Sigmoid colon (tissue), 7 donors: ENCODE measurements around the gene R3HCC1L. TPM values are rescaled to one million over a fixed set of nuclear protein-coding genes. Genes with fewer than 3 reads are reported as not detected.

ENCODE experiments used
- DNase-seq: peaks from one replicate; pipeline ENCODE4 v3.0.0-alpha.2; 2019
- H3K27ac ChIP-seq, 4 donors: fragments of 200-600 bp; sonication (generic); one replicate each; pipeline ENCODE4 v1.5.1; 2016 to 2019; ENCODE audit warnings: mild to moderate bottlenecking in 1 of 4
- H3K27me3 ChIP-seq, 3 donors: fragments of 200-600 bp; sonication (generic); one replicate each; pipeline ENCODE4 v1.5.1; 2019; ENCODE audit warnings: mild to moderate bottlenecking in 1 of 3
- H3K36me3 ChIP-seq, 4 donors: fragments of 200-600 bp; sonication (generic); one replicate each; pipeline ENCODE4 v1.5.1; 2016 to 2019
- H3K4me1 ChIP-seq, 4 donors: fragments of 200-600 bp; sonication (generic); one replicate each; pipeline ENCODE4 v1.5.1; 2017 to 2019
- H3K4me3 ChIP-seq, 4 donors: fragments of 200-600 bp; sonication (generic); one replicate each; pipeline ENCODE4 v1.5.1; 2017 to 2019; ENCODE audit warnings: mild to moderate bottlenecking in 2 of 4, moderate library complexity in 1 of 4
- H3K9me3 ChIP-seq, 4 donors: fragments of 200-600 bp in 3 of 4; sonication (generic) in 3 of 4; one replicate each; pipeline versions ENCODE4 v1.5.1 to v1.6.1; 2013 to 2019
- CTCF ChIP-seq, 4 experiments: fragments of 450-650 bp in 3 of 4; fragments of 200-600 bp in 1 of 4; IDR thresholded peaks; one replicate each; pipeline ENCODE4 v1.5.1; 2016 to 2019; ENCODE audit warnings: antibody characterized with exemption in 4 of 4, mild to moderate bottlenecking in 3 of 4, moderate library complexity in 2 of 4
- EP300 ChIP-seq, 4 donors: sonication (generic); formaldehyde crosslinking; IDR thresholded peaks; one replicate each; pipeline ENCODE4 v1.6.1; 2017; ENCODE audit warnings: antibody characterized with exemption in 4 of 4
- POLR2A ChIP-seq, 2 donors: fragments of 450-650 bp; IDR thresholded peaks; one replicate each; pipeline ENCODE4 v1.6.1; 2016; ENCODE audit warnings: antibody characterized with exemption in 2 of 2, mild to moderate bottlenecking in 2 of 2, moderate library complexity in 2 of 2
- POLR2AphosphoS5 ChIP-seq, 4 donors: sonication (generic); formaldehyde crosslinking; IDR thresholded peaks; one replicate each; pipeline ENCODE4 v1.6.1; 2017; ENCODE audit warnings: antibody characterized with exemption in 4 of 4
- WGBS, 2 donors: extraction: QIAGEN DNeasy Blood & Tissue Kit; methylation state at CpG; one replicate each; pipeline ENCODE4 v1.1.7; 2013; 5-methylcytosine and 5-hydroxymethylcytosine counted together
- intact Hi-C: fragments of 100-400 bp; cut with DNase I; formaldehyde crosslinking; loops from one replicate; pipeline ENCODE4 v1.15.1; 2023
- polyA plus RNA-seq, 3 donors: library from polyadenylated mRNA; stranded (reverse); fragments of 200-250 nt; gene quantifications; one replicate each; pipeline ENCODE4 v1.2.3, GENCODE V29; 2013
- total RNA-seq, 4 donors: library from RNA; depleted of rRNA; stranded (reverse); fragments of >200 nt; gene quantifications; one replicate each; pipeline ENCODE4 v1.1.0, GENCODE V29; 2016
- donor health status: healthy with polysubstance abuse.
- donor health status: Bipolar disorder and iron deficiency.
- donor health status: healthy.

R3HCC1L gene
- total and polyA plus RNA-seq, 7 donors, result 11.6 to 15.0 (median 13.9) TPM

- Histone ChIP-seq H3K4me1 (peaks cover 0 to 4% (median 0%) of the 10 kb centered on the region in 4 donors), H3K27me3 (no peaks in the 10 kb centered on the region), H3K27ac (no peak overlapping the region), H3K4me3 (no peak overlapping the region), H3K36me3 (peaks cover 0 to 9% (median 0%) of the 10 kb centered on the region in 4 donors), H3K9me3 (no peaks in the 10 kb centered on the region)
- 70 to 85% methylated on average over 1 of the region's 1 CpG for WGBS, 2 donors
- intact Hi-C loops, result no loop called here
- TF ChIP-seq EP300 (IDR thresholded peaks at IDR 0.05), result no peak
- no peak for TF ChIP-seq POLR2AphosphoS5 (IDR thresholded peaks at IDR 0.05)
- TF ChIP-seq CTCF (IDR thresholded peaks at IDR 0.05), result no peak
- no peak for TF ChIP-seq POLR2A (IDR thresholded peaks at IDR 0.05)
- DNase-seq, result no peak
These were observed 24.1 kb downstream of the R3HCC1L start for GRCh38 chr10:98158576-98158975.

DNA sequence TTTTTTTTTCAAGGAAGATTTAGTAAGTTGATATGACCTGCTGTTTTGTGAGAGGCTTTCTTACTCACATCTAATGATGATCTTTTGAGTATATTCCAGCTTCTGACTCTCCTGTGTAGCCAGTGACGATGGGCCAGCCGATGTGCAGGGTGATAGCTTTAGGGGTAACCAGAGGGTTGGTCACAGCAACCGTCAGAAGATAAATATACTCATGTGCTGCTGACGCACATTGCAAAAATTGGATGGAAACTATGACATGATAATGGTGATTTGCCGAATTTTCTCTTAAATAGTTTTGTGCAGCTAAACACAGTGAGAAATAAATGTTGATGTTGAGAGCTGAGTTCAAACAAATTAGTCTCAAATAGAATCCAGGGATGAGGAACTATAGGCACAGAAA lies 29.5 kb downstream of the R3HCC1L start:
- no peak for DNase-seq
- H3K27me3 ChIP-seq, result no peaks in the 10 kb centered on the region
- H3K27ac ChIP-seq, result no peak overlapping the region
- H3K4me3 ChIP-seq, result no peak overlapping the region
- intact Hi-C loops, result no loop called here
- H3K36me3 ChIP-seq, result peaks cover 0 to 42% (median 2%) of the 10 kb centered on the region in 4 donors
- 93% methylated on average over 5 of the region's 5 CpGs for WGBS, 2 donors
- no peak for TF ChIP-seq EP300 (IDR thresholded peaks at IDR 0.05)
- TF ChIP-seq POLR2AphosphoS5 (IDR thresholded peaks at IDR 0.05), result no peak
- TF ChIP-seq CTCF (IDR thresholded peaks at IDR 0.05), result no peak
- no peak for TF ChIP-seq POLR2A (IDR thresholded peaks at IDR 0.05)
- H3K4me1 ChIP-seq, result peaks cover 0 to 4% (median 0%) of the 10 kb centered on the region in 4 donors
- H3K9me3 ChIP-seq, result no peaks in the 10 kb centered on the region

- H3K4me3 ChIP-seq, result no peak overlapping the region
- TF ChIP-seq POLR2AphosphoS5 (IDR thresholded peaks at IDR 0.05) (no peak), CTCF (IDR thresholded peaks at IDR 0.05) (no peak), POLR2A (IDR thresholded peaks at IDR 0.05) (no peak), EP300 (IDR thresholded peaks at IDR 0.05) (no peak)
- no peak overlapping the region for H3K27ac ChIP-seq
- no peaks in the 10 kb centered on the region for H3K27me3 ChIP-seq
- H3K9me3 ChIP-seq, result no peaks in the 10 kb centered on the region
- 39 to 69% methylated on average over 2 of the region's 2 CpGs for WGBS, 2 donors
- DNase-seq, result no peak
- peaks cover 0 to 17% (median 16%) of the 10 kb centered on the region in 4 donors for H3K4me1 ChIP-seq
- intact Hi-C loops, result no loop called here
- peaks cover 0 to 42% (median 2%) of the 10 kb centered on the region in 4 donors for H3K36me3 ChIP-seq
These were observed 32.7 kb downstream of the R3HCC1L start for GRCh38 chr10:98167191-98167590.

DNA sequence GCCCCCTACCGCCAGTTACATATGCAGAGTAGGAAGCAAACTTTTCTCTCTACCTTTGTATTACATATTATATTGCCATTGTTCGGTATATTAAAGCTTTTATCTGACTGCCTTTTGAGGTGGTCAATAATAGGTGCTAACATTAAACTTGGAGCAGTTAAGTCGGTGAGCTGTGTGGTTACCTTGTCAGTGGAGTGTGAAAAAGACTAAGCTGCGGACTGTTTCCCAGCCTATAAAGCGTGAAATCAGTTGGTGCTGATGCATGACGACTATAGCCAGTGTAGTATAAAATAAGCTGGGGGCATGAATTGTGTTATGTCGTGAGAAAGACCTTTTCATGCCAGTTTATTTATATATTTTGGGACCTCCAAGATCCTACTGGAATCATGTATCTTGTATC lies 33.7 kb downstream of the R3HCC1L start:
- WGBS, 2 donors, result 66 to 87% methylated on average over 7 of the region's 7 CpGs
- TF ChIP-seq POLR2A (IDR thresholded peaks at IDR 0.05) (no peak), CTCF (IDR thresholded peaks at IDR 0.05) (no peak), POLR2AphosphoS5 (IDR thresholded peaks at IDR 0.05) (no peak), EP300 (IDR thresholded peaks at IDR 0.05) (no peak)
- Histone ChIP-seq H3K36me3 (peaks cover 0 to 37% (median 2%) of the 10 kb centered on the region in 4 donors), H3K4me1 (peaks cover 0 to 24% (median 22%) of the 10 kb centered on the region in 4 donors), H3K9me3 (no peaks in the 10 kb centered on the region), H3K27me3 (no peaks in the 10 kb centered on the region), H3K27ac (no peak overlapping the region), H3K4me3 (no peak overlapping the region)
- no peak for DNase-seq
- intact Hi-C loops, result no loop called here

DNA sequence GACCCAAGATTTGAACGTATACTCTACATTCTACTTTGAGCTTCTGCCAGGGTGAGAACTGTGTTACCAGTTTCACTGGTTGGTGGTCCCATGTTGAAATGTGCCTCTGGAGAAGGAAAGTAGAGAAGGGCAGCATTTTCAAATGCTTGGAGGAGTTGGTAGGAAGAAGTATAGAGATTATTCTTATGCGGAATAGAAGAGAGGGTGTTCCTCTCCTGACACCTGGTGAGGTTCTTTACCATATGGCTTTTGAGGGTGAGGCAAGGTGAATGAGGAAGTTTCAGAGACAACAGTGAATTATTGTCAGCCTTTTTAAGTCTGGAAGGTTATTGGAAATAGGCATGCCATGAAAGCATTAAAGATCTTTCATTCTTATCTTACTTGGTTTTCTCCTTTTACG lies 34.3 kb downstream of the R3HCC1L start:
- 21 to 56% methylated on average over 3 of the region's 3 CpGs for WGBS, 2 donors
- no peak for TF ChIP-seq POLR2A (IDR thresholded peaks at IDR 0.05)
- Histone ChIP-seq H3K4me3 (no peak overlapping the region), H3K27ac (no peak overlapping the region), H3K27me3 (no peaks in the 10 kb centered on the region), H3K36me3 (peaks cover 0 to 31% (median 2%) of the 10 kb centered on the region in 4 donors), H3K9me3 (no peaks in the 10 kb centered on the region), H3K4me1 (peaks cover 0 to 24% (median 22%) of the 10 kb centered on the region in 4 donors)
- no peak for DNase-seq
- intact Hi-C loops, result no loop called here
